GM19372 (cell line): ENCODE data around the gene GRIK4.

Source experiments
- ATAC-seq: cut with Tn5 transposase; IDR thresholded peaks from one replicate; pipeline ENCODE4 v1.9.1; 2021; ENCODE audit warnings: mild to moderate bottlenecking, low read depth, moderate library complexity; ENCODE audit not compliant: unreplicated experiment

The GRIK4 gene

GRCh38 chr11:120523196-120523595 is 11.6 kb downstream of the GRIK4 start:
- ATAC-seq, result no peak

GRCh38 chr11:120524536-120525085 is 13.1 kb downstream of the GRIK4 start:
- ATAC-seq, result no peak

GRCh38 chr11:120525261-120526171 is 14.0 kb downstream of the GRIK4 start:
- ATAC-seq, result no peak

- no peak for ATAC-seq
Observed at GRCh38 chr11:120526241-120526640, 14.7 kb downstream of the GRIK4 start.

- no peak for ATAC-seq
Observed at GRCh38 chr11:120527111-120527761, 15.7 kb downstream of the GRIK4 start.

- ATAC-seq, result no peak
Observed at GRCh38 chr11:120528749-120529148, 17.2 kb downstream of the GRIK4 start.

- no peak for ATAC-seq
Observed at GRCh38 chr11:120529214-120529613, 17.7 kb downstream of the GRIK4 start.

- no peak for ATAC-seq
Observed at GRCh38 chr11:120529911-120530310, 18.4 kb downstream of the GRIK4 start.

- no peak for ATAC-seq
Observed at GRCh38 chr11:120532082-120532831, 20.7 kb downstream of the GRIK4 start.

- no peak for ATAC-seq
Observed at GRCh38 chr11:120532832-120533196, 21.3 kb downstream of the GRIK4 start.

GRCh38 chr11:120536091-120536796 is 24.7 kb downstream of the GRIK4 start:
- ATAC-seq, result no peak

- ATAC-seq, result no peak
Observed at GRCh38 chr11:120536797-120537169, 25.2 kb downstream of the GRIK4 start.

GRCh38 chr11:120537996-120538395 is 26.4 kb downstream of the GRIK4 start:
- no peak for ATAC-seq

GRCh38 chr11:120538707-120539106 is 27.2 kb downstream of the GRIK4 start:
- no peak for ATAC-seq

GRCh38 chr11:120539667-120540369 is 28.3 kb downstream of the GRIK4 start:
- ATAC-seq, result no peak

GRCh38 chr11:120540744-120541465 is 29.4 kb downstream of the GRIK4 start:
- ATAC-seq, result no peak

- no peak for ATAC-seq
Observed at GRCh38 chr11:120543521-120544215, 32.1 kb downstream of the GRIK4 start.

GRCh38 chr11:120545813-120546212 is 34.3 kb downstream of the GRIK4 start:
- no peak for ATAC-seq
